Activated CD8-positive, alpha-beta memory T cell treated with anti-CD3 and anti-CD28 coated beads for 36 hours (primary cell): ENCODE measurements around the gene IGSF9B. TPM values are rescaled to one million over a fixed set of nuclear protein-coding genes. Genes with fewer than 3 reads are reported as not detected.

Experiments
- CTCF ChIA-PET: fragments of 350-600 bp; sonication (Branson Sonifier 250); formaldehyde crosslinking; loops from one replicate; lab custom pipeline; 2021; ENCODE audit warnings: antibody characterized with exemption; lab: Charles Lee
- POLR2A ChIA-PET: fragments of 350-600 bp; sonication (Branson Sonifier 250); formaldehyde crosslinking; loops from one replicate; lab custom pipeline; 2021; ENCODE audit warnings: antibody characterized with exemption; lab: Charles Lee
- total RNA-seq, 2 experiments: library from RNA; stranded (reverse); gene quantifications; one replicate each; pipeline ENCODE4 v1.2.3, GENCODE V29; 2021

The IGSF9B gene
- total RNA-seq, 2 experiments from 2014 or later: 20.0 to 23.1 TPM

DNA sequence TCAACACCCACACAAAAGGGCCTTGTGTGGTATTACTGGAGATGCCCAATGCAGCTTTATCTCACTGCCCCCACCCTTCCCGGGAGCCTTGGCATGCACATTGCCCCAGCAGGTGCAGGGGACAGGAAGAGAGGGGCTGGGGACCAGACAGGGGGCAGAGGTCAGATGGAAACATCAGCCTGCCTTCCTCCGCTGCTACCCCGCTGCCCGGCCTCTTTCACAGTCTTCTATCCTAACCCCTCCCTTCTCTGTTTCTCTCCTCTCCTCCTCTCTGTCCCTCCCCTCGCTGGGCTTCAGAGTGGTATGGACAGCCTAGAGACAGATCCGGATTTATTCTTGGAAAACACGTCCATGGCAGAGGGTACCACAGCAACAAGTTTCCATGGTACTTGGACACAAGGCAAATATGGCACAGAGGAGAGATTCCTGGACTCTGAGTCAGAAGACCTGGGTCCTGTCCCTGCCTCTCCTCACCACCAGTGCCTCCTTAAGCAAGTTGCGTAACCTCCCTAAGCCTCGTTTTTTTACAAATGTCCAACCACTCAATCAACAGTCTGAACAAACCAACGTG is 8.3 kb upstream of the IGSF9B start:
- ChIA-PET POLR2A (no interaction called here), CTCF (no interaction called here)

DNA sequence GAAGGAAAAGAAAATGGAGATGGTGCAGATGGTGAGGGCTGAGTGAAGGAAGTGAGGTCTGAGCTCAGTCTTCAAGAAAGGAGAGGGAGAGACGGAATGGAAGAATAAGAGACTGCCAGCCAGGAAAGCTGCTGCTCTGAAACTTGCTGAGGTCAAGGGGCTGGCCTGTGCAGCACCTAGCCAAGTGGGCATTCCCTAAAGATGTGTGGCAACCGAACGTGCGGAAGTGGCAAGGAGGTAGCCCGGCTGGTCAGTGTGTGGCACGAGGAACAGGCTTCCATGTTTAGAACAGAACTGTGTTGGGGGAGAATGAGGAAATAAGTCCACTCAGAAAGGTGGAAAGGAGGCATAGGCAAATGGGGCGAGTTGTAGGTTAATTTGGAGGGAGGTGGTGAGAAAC is 7.6 kb upstream of the IGSF9B start:
- ChIA-PET CTCF (no interaction called here), POLR2A (no interaction called here)

GRCh38 chr11:133961890-133962289 is 5.1 kb upstream of the IGSF9B start:
- CTCF ChIA-PET: no interaction called here

DNA sequence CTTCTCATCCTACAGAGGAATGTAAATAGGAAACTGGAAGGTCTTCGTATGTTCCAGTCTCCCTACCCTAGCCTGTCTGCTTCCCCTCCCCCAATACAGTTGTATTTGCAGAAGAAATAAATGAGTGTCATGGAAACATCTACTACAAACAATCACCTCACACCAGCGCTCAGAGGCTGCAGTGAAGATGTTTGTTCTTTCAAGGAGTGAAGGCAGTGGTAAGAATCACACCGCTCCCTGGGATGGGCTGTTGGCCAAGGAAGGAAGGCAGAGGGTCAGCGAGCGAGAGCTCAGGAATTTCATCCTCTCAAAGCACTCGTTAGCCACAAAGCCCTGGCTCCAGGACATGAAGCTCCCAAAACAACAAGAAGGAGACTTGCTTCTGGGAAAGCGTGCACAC is 1.1 kb upstream of the IGSF9B start:
- ChIA-PET POLR2A (interaction anchor here (1.1 to 2.8 kb wide), 3 partner anchors 11 to 80 kb away, joined by 3 to 15 read pairs (median 4); no protein-coding TSS in a partner anchor), CTCF (interaction anchor here (1.3 to 3.5 kb wide), 2 partner anchors 10 to 13 kb away, joined by 3 to 12 read pairs; no protein-coding TSS in a partner anchor)

More at GRCh38 chr11:133961890-133962289, 5.1 kb upstream of the IGSF9B start:
- POLR2A ChIA-PET: no interaction called here

DNA sequence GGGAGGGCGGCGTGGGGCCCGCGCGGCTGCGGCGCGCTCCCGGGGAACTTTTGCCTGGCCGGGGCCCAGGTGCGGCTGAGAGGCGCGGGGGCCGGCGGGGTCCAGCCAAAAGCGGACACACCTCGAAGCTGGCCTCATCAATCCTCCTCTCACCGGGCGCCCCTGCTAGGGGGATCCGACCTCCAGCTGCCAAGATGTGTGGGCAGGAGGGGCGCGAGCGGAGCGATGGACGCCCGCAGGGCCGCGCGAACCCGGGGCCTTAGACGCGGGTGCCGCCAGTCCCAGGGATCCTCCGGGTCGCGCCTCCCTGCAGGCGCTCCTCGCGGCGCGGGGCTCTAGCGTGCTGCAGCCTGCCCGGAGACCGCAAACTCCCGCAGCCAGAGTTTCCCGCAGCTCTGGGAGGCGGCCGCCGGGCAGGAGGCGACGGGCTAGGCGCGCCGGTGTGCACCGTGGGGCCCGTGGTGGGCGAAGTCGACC is 785 bp downstream of the IGSF9B start:
- CTCF ChIA-PET: interaction anchor here (1.4 to 3.8 kb wide), 3 partner anchors 8 to 78 kb away, joined by 4 to 20 read pairs (median 12); no protein-coding TSS in a partner anchor

GRCh38 chr11:133955081-133955891 is 1.5 kb downstream of the IGSF9B start:
- CTCF ChIA-PET: interaction anchor here (1.1 to 3.8 kb wide), 4 partner anchors 7 to 79 kb away, joined by 4 to 20 read pairs (median 8); no protein-coding TSS in a partner anchor

More for the DNA sequence above, 785 bp downstream of the IGSF9B start:
- POLR2A ChIA-PET: interaction anchor here (1.0 to 2.8 kb wide), 2 partner anchors 9 to 11 kb away, joined by 3 to 15 read pairs; no protein-coding TSS in a partner anchor

DNA sequence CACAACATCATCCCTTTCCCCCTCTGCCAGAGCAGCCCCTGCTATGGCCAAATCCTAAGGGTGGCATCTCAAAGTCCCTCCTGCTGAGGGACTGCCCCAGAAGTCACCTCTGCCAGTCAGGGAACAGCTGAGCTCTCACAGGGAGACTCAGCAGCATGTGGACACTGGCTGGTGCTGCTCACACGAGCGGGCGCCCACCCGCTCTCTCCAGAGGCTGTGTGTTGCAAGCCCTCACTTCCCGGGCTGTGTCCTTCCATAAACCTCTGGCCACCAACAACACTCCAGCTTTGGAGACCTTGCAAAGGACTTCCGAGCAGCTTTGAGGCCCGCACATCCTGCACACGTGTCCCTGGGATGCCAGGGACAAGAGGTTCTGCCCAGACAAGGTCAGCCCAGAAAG is 2.8 kb downstream of the IGSF9B start:
- POLR2A ChIA-PET: no interaction called here
- CTCF ChIA-PET: interaction anchor here (3.8 kb wide), 1 partner anchor 26 kb away, joined by 20 read pairs; no protein-coding TSS in a partner anchor

More at GRCh38 chr11:133955081-133955891, 1.5 kb downstream of the IGSF9B start:
- POLR2A ChIA-PET: interaction anchor here (1.0 to 2.8 kb wide), 2 partner anchors 8 to 11 kb away, joined by 3 to 15 read pairs; no protein-coding TSS in a partner anchor

DNA sequence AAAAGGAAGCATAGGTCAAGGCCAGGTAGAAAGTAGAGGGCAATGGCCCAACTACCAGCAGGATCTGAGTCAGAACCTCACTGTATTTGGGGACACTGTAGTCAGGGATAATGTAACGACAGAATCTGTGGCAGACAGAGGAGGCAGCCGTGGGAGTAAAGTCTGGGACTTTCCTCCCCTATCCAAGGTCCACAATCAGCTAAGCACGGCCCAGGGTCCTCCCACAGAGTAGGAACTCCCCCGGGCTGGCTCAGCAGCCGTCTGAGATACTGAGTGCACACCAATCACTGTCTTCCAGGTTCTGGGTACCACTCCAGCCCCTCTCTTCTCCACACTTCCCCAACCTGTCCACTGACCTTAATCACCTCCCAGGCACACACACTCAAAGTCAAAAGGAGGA is 3.2 kb downstream of the IGSF9B start:
- CTCF ChIA-PET: interaction anchor here (3.8 kb wide), 1 partner anchor 26 kb away, joined by 20 read pairs; no protein-coding TSS in a partner anchor
- POLR2A ChIA-PET: no interaction called here

- POLR2A ChIA-PET: no interaction called here
Measured at GRCh38 chr11:133952199-133953190, 4.3 kb downstream of the IGSF9B start.

DNA sequence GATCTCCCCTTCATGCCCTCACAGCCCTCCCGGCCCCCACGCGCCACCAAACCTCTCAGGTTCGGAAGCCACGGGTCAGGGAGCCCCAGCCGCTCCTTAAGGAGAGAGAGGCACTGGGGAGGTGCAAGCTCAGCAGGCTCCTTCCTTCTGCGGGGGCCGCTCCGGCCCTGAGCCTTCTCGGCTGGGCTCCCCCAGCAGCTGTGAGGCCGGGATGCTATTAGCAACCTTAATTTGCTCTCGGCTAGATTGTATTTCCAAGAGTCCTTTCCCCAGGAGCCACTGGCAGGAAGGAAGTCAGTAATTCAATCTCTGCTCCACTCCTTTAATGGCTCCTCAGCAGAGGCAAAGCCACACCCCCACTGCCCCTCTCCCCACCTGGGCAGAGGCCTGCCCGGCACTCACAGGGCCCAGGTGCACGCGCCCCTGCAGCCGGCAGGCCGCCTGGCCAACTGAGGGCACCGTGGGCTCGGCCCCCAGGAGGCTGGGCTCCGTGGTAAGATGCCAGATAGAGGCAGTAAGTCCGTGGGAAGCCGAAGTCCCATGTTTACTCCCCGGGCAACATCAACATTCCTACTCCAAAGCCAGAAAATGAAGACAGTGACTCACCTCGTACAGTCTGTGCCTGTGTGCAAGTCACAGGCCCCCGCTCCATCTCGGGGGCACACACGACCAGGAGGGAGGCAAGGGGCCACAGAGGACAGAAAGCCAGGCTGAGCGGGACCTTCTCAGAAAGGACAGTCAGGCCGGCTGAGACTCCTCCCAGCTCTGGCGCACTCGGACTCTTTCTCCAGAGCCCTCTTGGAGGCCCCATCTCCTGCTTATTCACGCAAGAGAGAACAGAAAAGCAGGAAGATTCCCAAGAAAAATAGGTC is 5.2 kb downstream of the IGSF9B start:
- CTCF ChIA-PET: no interaction called here
- POLR2A ChIA-PET: no interaction called here

More at GRCh38 chr11:133952199-133953190, 4.3 kb downstream of the IGSF9B start:
- CTCF ChIA-PET: no interaction called here

GRCh38 chr11:133950874-133951326 is 5.9 kb downstream of the IGSF9B start:
- CTCF ChIA-PET: no interaction called here
- POLR2A ChIA-PET: no interaction called here

GRCh38 chr11:133950421-133950820 is 6.3 kb downstream of the IGSF9B start:
- POLR2A ChIA-PET: no interaction called here
- CTCF ChIA-PET: interaction anchor here (0.9 kb wide), 1 partner anchor 22 kb away, joined by 3 read pairs; no protein-coding TSS in a partner anchor

GRCh38 chr11:133949129-133949528 is 7.6 kb downstream of the IGSF9B start:
- ChIA-PET POLR2A (no interaction called here), CTCF (interaction anchor here (2.4 kb wide), 1 partner anchor 7 kb away, joined by 12 read pairs; the partner anchor contains the start of gene IGSF9B)

GRCh38 chr11:133948711-133949110 is 8.1 kb downstream of the IGSF9B start:
- ChIA-PET CTCF (interaction anchor here (0.9 to 4.9 kb wide), 3 partner anchors 8 to 21 kb away, joined by 3 to 31 read pairs (median 12); partner anchors contain the start of gene IGSF9B), POLR2A (interaction anchor here (3.0 kb wide), 1 partner anchor 8 kb away, joined by 15 read pairs; the partner anchor contains the start of gene IGSF9B)

DNA sequence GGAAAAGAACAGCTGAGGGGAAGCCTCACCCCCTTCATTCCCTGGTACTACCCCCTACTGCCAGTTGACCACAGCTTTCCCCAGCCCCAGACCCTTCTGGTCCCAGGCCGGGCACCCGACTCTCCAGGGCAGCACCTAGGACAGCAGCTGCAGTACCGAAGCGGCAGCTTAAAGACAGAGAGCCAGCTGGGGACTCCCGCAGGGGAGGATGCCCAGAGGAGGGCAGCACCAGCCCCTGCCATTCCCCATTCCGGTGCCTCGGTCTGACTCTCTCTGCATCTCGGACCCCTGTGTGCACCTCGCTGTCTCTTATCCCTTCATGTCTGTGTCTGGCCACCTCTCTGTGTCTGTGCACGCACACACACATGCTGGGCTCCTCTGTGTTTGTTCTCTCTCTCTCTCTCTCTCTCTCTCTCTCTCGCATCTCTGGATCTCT is 9.4 kb downstream of the IGSF9B start:
- CTCF ChIA-PET: interaction anchor here (0.8 to 4.9 kb wide), 7 partner anchors 9 to 122 kb away, joined by 3 to 31 read pairs (median 7); partner anchors contain the start of gene IGSF9B
- POLR2A ChIA-PET: interaction anchor here (0.7 to 3.0 kb wide), 2 partner anchors 9 to 19 kb away, joined by 4 to 15 read pairs; partner anchors contain the start of gene IGSF9B

DNA sequence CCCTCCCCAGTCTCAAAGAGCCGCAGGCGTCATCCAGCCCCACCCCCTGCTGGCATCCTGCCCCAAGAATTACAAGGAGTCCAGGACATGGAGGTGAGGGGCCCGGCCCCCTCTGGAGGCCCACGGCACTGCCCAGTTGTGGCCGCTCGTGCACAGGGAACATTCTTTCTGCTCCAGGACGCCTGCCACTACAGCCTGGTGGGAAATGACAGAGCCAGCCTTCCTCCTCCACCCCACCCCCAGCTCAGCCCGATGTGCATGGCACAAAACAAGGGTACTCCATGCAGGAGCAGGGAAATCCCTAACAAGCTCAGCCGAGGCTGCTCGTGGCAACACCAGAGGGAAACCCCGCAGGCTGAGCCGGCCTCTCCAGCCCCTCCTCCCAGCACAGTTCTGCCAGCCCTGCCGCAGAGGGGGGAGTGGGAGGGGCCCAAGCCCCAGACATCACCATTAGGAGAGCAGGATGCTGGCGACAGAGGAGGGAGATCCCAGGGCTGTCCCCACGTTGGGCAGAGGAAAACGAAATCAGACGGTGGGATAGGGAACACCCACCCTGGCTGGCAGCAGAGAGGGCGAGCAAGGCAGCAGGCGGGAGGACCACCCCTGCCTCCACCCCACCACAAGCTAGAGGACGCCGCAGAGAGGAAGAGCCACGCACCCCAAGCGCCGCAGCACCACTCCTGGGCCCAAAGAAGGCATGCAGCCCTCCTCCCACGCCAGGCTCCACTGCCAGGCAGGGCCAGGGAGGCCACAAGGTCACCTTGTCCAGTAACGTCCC is 10.0 kb downstream of the IGSF9B start:
- ChIA-PET CTCF (interaction anchor here (0.8 to 4.9 kb wide), 6 partner anchors 9 to 87 kb away, joined by 3 to 31 read pairs (median 7); partner anchors contain the start of gene IGSF9B), POLR2A (interaction anchor here (1.4 to 3.0 kb wide), 2 partner anchors 10 to 88 kb away, joined by 3 to 15 read pairs; partner anchors contain the start of gene IGSF9B)
